Cortex of kidney (tissue), 1 donor: ENCODE data around the gene LACRT.

Experiments
- DNase-seq: peaks from one replicate; lab custom pipeline; 2025; lab: John Stamatoyannopoulos, UW

Gene LACRT

DNA sequence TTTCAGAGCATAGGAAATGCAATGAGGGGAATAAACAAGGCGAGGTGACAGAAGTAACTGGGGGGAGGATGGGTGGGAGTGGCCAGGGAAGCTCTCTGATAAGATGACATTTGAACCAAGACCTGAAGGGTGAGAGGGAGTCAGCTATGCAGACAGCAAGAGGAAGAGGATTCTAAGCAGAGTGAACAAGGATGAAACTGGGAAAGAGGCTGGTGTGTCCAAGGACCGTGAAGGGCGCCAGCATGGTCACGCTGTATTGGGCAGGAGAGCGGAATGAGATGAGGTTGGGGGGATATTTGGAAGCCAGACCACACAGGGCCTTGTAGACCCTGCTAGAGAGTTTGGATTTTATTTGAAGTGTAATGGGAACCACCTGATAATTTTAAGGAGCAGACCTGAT, 35.7 kb downstream of the LACRT start:
- DNase-seq, result no peak

DNA sequence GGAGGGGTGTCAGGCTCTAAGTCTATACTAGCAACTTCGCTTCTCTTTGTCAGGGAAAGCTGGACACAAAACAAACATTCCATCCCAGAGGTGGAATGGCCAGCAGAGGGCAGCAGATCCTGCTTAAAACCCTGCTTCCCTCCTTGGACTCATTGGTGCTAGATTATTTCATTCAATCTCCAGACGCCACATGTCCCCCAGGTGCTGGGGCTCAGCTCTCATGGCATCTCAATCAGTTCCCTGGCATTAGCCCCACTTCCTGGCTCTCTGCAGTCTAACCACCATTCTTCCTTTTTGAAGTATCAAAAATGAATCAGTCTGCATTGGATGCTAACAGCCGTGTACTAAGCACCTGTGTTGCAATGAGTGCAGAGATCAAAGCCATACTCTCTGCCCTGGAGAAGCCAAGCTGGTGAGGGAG, 38.2 kb downstream of the LACRT start:
- DNase-seq, result no peak

- no peak for DNase-seq
Observed at GRCh38 chr12:54595471-54595870, 39.2 kb downstream of the LACRT start.

- DNase-seq, result no peak
Observed at GRCh38 chr12:54593725-54594124, 41.0 kb downstream of the LACRT start.

DNA sequence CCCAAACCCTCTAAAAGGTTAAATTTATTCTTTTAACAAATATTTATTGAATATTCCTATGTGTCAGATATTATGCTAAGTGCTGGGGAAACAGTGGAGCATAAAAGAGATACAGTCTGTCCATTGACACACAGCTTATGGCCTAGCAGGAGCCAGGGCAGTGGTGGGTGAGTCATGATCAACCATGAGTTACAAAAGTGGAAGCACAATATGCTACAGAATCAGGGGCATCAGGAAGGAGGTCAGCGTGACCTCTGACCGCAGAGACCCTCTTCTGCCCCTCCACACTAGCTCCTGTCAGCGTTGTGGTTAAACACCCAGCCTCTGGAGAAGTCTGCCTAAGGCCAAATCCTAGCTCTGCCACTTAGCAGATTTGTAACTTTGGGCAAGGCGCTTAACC, 41.6 kb downstream of the LACRT start:
- DNase-seq, result no peak

DNA sequence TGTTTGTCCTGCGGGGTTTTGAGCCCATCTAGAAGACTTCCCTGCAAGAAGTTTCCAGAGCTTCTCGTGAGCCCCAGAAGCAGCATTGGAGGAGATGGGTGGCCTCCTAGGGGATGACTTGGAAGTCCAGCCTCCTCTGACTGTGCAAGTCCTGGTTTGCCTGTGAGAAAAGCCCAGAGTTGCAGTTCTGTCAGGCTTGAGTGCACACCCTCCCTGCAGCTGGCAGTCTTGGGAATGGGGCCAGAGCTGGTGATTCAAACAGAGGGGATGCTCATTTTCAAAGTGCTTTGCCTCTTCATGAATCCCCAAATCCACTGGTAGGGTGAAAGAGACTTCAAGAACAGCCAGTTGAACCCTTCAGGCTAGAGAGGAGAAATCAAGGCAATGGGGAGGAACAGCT, 42.4 kb downstream of the LACRT start:
- no peak for DNase-seq

DNA sequence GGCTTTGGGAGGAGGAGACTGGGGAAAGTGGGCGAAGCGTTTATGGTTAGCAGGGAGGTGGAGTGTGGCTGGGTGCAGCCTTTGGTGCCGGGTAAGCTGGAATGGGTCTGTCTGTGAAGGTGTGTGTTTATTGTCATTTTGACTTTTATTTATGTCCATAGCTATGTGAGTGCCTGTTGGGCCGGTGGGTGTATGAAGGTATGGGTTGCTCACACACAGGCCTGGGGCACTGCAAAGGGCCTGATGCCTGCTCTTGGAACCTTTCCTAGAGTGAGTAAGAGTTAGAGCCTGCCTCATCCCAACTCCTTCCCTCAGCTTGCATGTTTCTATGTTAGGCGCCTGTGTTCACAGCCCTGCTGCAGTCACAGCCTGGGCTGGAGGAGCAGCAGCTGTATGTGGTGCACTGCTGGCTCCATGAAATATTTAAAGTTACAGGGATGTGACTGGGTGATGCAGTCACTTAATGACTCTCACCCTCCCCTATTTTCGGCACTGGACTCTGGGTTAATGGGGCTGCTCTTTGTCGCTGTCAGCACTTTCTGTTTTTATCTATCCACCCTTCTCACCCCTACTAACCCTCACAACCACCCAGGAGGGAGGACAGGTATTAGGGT, 43.6 kb downstream of the LACRT start:
- DNase-seq, result no peak

- DNase-seq, result no peak
Observed at GRCh38 chr12:54589964-54590363, 44.7 kb downstream of the LACRT start.

- DNase-seq, result no peak
Observed at GRCh38 chr12:54588890-54589267, 45.8 kb downstream of the LACRT start.

GRCh38 chr12:54588110-54588889, 46.4 kb downstream of the LACRT start, which contains the start of gene PPP1R1A:
PPP1R1A (minus strand) TSS chr12:54588659; CDS start chr12:54588488, 171 bp downstream.
- no peak for DNase-seq

DNA sequence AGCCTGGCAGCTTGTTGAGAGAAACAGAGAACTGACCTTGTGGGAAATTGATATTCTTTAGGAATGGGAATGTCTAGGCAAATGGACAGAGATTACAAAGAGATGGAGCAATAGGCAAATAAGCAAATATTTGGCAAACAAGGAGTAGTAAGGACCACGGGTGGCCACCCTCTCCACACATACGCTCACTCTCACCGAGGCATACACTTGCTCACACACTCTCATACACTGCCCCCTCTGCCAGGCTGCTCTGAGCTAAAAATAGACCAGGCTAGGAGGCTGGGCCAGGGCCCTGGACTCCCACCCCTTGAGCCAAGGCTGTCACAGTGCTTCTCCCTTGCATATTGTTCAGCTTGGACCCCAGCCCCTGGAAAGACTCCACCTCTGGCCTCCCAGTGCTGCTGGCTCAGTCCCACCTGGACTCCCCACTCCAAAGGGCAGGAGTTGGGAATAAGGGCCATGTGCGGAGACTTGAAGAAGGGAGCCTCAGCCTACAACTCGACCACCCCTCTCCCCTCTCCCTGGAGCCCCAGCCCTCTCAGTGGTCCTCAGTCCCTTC, 47.3 kb downstream of the LACRT start:
- DNase-seq, result no peak

- no peak for DNase-seq
Observed at GRCh38 chr12:54586620-54587019, 48.1 kb downstream of the LACRT start.

DNA sequence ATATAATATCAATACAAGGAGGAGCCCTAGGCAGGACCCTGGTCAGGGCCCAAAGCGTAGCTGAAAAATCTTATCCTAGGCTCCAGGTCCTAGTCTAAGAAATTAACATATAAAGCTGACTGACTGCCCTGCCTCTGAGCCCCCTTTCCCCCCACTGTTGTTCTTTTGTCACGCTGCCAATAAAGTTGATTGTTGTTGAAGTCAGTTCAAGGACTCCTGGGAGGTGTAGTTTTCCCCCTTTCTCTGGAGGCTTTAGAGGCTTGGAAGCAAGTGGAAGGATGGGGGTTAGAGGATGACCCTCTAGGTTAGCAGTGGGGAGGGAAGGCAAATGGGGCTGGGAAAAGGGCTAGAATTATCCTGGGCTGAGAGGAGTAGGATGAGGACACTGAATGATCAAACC, 49.5 kb downstream of the LACRT start:
- DNase-seq, result no peak

- no peak for DNase-seq
Observed at GRCh38 chr12:54584128-54584527, 50.6 kb downstream of the LACRT start.

GRCh38 chr12:54583726-54584125, 51.0 kb downstream of the LACRT start:
- no peak for DNase-seq

- no peak for DNase-seq
Observed at GRCh38 chr12:54581412-54581811, 53.3 kb downstream of the LACRT start.
